Activated CD4-positive, alpha-beta T cell treated with anti-CD3 and anti-CD28 coated beads, Interleukin-2, amount 10 ng/mL, durations not matched to agents 7 days and 5 days (primary cell): Measurements from ENCODE around the gene LPP. TPM values are rescaled to one million over a fixed set of nuclear protein-coding genes. Genes with fewer than 3 reads are reported as not detected.

Source experiments
- CTCF ChIA-PET: fragments of 350-600 bp; sonication (Branson Sonifier 250); formaldehyde crosslinking; loops from one replicate; lab custom pipeline; 2021; ENCODE audit warnings: antibody characterized with exemption; lab: Charles Lee
- POLR2A ChIA-PET: fragments of 350-600 bp; sonication (Branson Sonifier 250); formaldehyde crosslinking; loops from one replicate; lab custom pipeline; 2021; ENCODE audit warnings: antibody characterized with exemption; lab: Charles Lee
- DNase-seq: peaks from one replicate; pipeline ENCODE4 v3.0.0-alpha.2; 2020
- H3K27ac Mint-ChIP-seq: one replicate; pipeline ENCODE4 v1.8.0; 2021; ENCODE audit warnings: mild to moderate bottlenecking, moderate library complexity, mixed read lengths
- H3K27me3 Mint-ChIP-seq: one replicate; pipeline ENCODE4 v1.8.0; 2021; ENCODE audit warnings: mixed read lengths
- H3K36me3 Mint-ChIP-seq: one replicate; pipeline ENCODE4 v1.8.0; 2021; ENCODE audit warnings: low read depth, mixed read lengths
- H3K4me1 Mint-ChIP-seq: one replicate; pipeline ENCODE4 v1.8.0; 2021; ENCODE audit warnings: mixed read lengths
- H3K4me3 Mint-ChIP-seq: one replicate; pipeline ENCODE4 v1.8.0; 2021; ENCODE audit warnings: mild to moderate bottlenecking, moderate library complexity, mixed read lengths
- H3K9me3 Mint-ChIP-seq: one replicate; pipeline ENCODE4 v1.8.0; 2021; ENCODE audit warnings: mixed read lengths
- total RNA-seq, 2 experiments: library from RNA; stranded (reverse); gene quantifications; one replicate each; pipeline ENCODE4 v1.2.3, GENCODE V29; 2021

The LPP gene
- total RNA-seq, 2 experiments from 2014 or later = 63.6 to 70.3 TPM

DNA sequence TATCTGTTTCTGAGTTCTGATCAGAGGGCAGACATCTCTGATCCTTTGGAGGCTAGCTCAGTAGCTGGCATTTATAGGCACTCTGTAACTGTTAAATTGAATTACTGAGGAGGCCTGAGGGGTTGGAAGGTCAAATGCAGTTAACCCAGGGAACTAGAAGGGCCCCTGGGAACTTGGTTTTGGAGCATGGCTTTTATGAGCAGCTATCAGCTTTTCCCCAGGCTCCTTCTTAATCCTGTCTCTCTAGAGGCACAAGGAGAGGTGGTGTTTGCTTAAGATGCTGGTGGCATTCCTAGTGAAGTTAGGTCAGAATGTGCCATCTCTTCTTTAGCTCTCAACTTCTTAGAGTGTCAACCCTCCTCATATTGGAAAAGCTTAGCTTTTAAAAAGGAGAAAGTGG is 128.9 kb downstream of the LPP start:
- Mint-ChIP-seq H3K27ac (no peak overlapping the region), H3K4me3 (no peak overlapping the region), H3K36me3 (peaks cover 14% of the 10 kb centered on the region), H3K9me3 (no peaks in the 10 kb centered on the region), H3K27me3 (no peaks in the 10 kb centered on the region), H3K4me1 (peaks cover 37% of the 10 kb centered on the region)
- ChIA-PET POLR2A (interaction anchor here (0.6 kb wide), 2 partner anchors 8 to 70 kb away, joined by 3 to 6 read pairs; no protein-coding TSS in a partner anchor), CTCF (interaction anchor here (0.9 to 1.8 kb wide), 5 partner anchors 11 to 542 kb away, joined by 3 to 5 read pairs (median 4); no protein-coding TSS in a partner anchor)
- no peak for DNase-seq

DNA sequence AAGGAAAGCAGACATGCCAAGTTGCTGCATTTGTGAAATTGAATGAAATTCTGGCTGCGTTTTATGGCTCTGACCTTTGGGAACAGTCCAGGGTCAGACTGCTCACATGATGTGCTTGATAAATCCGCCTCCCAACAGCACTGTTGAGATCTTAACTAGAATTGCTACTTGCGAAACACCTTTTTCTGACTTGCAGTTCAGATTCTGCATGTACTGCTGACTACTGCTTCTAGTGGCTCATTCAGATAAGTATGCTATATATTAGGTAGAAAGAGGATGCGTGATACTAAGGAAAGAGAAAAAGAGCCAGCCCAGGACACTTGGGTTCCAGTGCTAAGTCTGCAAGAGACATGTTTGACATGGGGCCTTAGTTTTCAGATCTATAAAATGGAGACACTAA is 129.4 kb downstream of the LPP start:
- H3K4me3 Mint-ChIP-seq = no peak overlapping the region
- H3K36me3 Mint-ChIP-seq = peaks cover 10% of the 10 kb centered on the region
- CTCF ChIA-PET = interaction anchor here (0.9 to 1.7 kb wide), 5 partner anchors 10 to 21 kb away, joined by 3 to 5 read pairs (median 3); no protein-coding TSS in a partner anchor
- no peaks in the 10 kb centered on the region for H3K27me3 Mint-ChIP-seq
- peaks cover 38% of the 10 kb centered on the region for H3K4me1 Mint-ChIP-seq
- POLR2A ChIA-PET = interaction anchor here (0.6 kb wide), 1 partner anchor 9 kb away, joined by 3 read pairs; no protein-coding TSS in a partner anchor
- H3K9me3 Mint-ChIP-seq = no peaks in the 10 kb centered on the region
- DNase-seq = no peak
- H3K27ac Mint-ChIP-seq = no peak overlapping the region

DNA sequence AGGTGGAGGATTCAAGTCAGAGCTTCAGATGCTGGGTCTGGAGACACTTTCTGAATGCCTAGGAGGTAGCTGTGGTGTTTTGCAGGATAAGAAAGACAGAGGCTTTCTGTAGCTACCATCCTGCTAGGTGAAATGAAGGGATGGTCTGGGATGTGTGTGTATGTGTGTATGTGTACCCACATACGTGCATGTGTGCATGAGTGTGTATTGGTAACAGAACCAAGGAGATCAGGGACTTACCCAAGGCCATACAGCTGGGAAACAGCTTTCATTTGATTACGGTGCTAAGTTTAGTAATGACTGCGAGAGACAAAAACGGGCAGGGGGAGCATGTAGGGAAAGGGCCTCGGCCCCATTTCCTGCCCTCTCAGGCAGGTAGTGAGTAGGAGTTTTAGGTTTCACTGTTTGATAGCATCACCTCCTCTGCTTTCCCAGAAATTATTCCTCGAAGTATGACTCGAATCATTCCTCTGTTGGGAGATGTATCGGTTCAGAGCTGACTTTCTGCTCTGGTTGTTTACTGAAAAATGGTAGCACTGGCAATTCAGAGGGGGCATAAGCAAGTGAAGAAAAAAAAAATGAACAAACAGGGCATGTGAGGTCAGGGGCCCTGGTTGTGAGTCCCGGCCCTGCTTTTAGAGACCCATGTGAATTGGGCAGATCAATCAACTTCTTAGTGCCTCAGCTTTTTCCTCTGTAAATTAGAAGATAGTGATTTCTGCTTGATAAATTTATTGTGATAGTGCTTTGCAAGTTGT is 130.7 kb downstream of the LPP start:
- no peak overlapping the region for H3K27ac Mint-ChIP-seq
- H3K27me3 Mint-ChIP-seq = no peaks in the 10 kb centered on the region
- H3K4me3 Mint-ChIP-seq = no peak overlapping the region
- peaks cover 11% of the 10 kb centered on the region for H3K36me3 Mint-ChIP-seq
- H3K9me3 Mint-ChIP-seq = no peaks in the 10 kb centered on the region
- no peak for DNase-seq
- POLR2A ChIA-PET = interaction anchor here (0.6 kb wide), 1 partner anchor 207 kb away, joined by 3 read pairs; no protein-coding TSS in a partner anchor
- CTCF ChIA-PET = interaction anchor here (0.9 to 2.1 kb wide), 10 partner anchors 8 to 670 kb away, joined by 3 to 7 read pairs (median 3); no protein-coding TSS in a partner anchor
- H3K4me1 Mint-ChIP-seq = peaks cover 35% of the 10 kb centered on the region

DNA sequence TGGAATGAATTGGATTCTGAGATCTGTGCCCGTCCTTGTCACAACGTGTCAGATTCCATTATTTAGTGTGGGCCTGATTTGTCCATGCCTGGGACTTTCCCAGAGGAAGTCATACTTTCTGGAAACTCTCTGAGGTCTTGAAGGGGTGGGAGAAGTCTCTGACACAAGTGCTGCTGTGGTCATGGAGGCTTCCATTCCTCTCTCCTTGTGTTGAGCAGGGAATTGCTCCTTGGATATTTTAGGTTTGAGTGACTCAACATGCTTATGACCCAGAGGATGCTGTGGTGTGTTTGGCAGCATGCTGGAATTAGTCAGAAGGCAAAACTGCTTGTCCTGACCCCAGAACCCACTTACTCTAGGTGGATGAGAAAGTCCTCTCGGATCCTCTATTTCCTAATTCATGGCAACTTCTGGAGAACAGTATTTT is 132.1 kb downstream of the LPP start:
- Mint-ChIP-seq H3K4me1 (peaks cover 37% of the 10 kb centered on the region), H3K9me3 (peaks cover 6% of the 10 kb centered on the region), H3K4me3 (no peak overlapping the region), H3K27ac (no peak overlapping the region), H3K36me3 (peaks cover 24% of the 10 kb centered on the region), H3K27me3 (no peaks in the 10 kb centered on the region)
- POLR2A ChIA-PET = no interaction called here
- no peak for DNase-seq
- CTCF ChIA-PET = interaction anchor here (1.2 to 1.3 kb wide), 2 partner anchors 9 to 13 kb away, joined by 3 to 4 read pairs; no protein-coding TSS in a partner anchor

DNA sequence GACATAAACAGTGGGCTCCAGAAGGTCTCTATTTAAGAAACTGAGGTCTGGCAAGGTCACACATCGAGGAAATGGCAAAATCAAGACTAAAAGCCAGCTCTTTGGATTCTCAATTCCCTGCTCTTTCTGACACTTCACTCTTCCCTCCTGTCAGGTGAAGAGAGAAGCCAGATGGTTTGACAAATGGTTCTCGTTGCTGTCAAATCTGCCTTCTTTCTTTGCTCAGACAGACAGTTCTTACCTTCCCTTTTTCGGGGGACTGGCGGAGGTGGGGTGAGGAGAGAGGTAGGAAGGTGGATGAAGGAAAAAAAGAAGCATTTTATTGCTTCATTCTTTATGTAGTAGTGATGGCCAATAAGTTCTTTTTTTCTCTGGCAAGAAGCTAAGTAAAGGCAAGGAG is 133.4 kb downstream of the LPP start:
- ChIA-PET POLR2A (no interaction called here), CTCF (interaction anchor here (1.3 to 1.7 kb wide), 2 partner anchors 10 to 12 kb away, joined by 3 to 4 read pairs; no protein-coding TSS in a partner anchor)
- Mint-ChIP-seq H3K4me3 (no peak overlapping the region), H3K27me3 (no peaks in the 10 kb centered on the region), H3K36me3 (peaks cover 29% of the 10 kb centered on the region), H3K27ac (no peak overlapping the region), H3K9me3 (peaks cover 7% of the 10 kb centered on the region), H3K4me1 (peaks cover 43% of the 10 kb centered on the region)
- no peak for DNase-seq

DNA sequence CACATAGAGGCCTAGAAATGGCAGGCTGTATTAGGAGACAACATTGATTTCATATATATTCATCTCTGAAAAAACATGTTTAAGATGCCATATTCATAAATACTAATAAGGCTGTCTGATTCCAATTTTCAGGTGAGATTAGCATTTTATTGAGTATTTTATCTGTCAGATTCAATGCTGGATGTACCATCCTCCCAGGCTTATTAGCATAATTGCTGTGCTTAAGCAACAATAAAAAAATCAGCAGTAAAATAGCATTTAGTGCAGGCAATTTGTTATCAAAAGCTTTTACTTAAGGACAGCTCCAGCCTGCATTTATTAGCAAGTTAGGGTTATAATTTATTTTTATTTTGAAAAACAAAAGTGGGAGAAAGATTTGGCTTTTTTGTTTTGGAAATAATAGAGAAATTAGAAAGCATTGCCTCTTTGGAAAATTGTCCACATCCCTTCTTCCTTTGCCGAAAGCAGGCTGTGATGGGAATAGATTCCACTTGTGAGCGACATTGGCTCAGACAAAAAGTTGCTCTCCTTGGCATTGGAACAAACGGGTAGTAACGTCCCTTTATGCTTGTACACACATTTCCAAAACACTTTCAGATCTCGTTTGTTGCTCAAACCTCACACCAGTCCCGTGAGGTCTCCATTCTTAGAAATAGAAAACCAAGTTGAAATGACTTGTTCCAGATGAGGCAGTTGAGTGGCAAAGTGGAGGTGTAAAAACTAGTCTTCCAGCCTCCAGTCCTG is 134.0 kb downstream of the LPP start:
- H3K27ac Mint-ChIP-seq = no peak overlapping the region
- peaks cover 7% of the 10 kb centered on the region for H3K9me3 Mint-ChIP-seq
- ChIA-PET CTCF (interaction anchor here (1.7 kb wide), 1 partner anchor 10 kb away, joined by 4 read pairs; no protein-coding TSS in a partner anchor), POLR2A (no interaction called here)
- peaks cover 29% of the 10 kb centered on the region for H3K36me3 Mint-ChIP-seq
- H3K4me3 Mint-ChIP-seq = no peak overlapping the region
- no peaks in the 10 kb centered on the region for H3K27me3 Mint-ChIP-seq
- no peak for DNase-seq
- peaks cover 38% of the 10 kb centered on the region for H3K4me1 Mint-ChIP-seq

DNA sequence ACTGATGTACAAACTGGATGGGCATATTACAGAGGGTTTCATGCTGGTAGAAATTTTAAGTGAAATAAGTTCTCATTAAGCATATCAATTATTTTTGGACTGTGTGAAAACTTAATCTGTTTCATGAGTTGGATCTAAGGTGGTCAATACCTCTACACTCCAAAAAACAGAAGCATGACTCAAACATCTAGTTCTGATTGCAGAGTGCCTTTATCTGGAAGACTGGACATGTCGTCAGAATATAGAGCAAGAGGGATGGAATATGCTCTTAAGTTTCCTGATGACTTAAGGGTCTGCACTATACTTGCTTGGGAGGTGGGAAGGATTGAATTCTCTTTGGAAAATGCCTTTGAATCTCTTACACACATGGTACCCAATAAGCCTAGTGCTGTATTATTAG is 138.3 kb downstream of the LPP start:
- Mint-ChIP-seq H3K4me1 (peaks cover 25% of the 10 kb centered on the region), H3K27me3 (no peaks in the 10 kb centered on the region), H3K27ac (no peak overlapping the region), H3K9me3 (peaks cover 7% of the 10 kb centered on the region), H3K36me3 (peaks cover 29% of the 10 kb centered on the region), H3K4me3 (no peak overlapping the region)
- ChIA-PET POLR2A (no interaction called here), CTCF (interaction anchor here (1.1 kb wide), 2 partner anchors 8 to 10 kb away, joined by 3 to 4 read pairs; no protein-coding TSS in a partner anchor)
- no peak for DNase-seq

DNA sequence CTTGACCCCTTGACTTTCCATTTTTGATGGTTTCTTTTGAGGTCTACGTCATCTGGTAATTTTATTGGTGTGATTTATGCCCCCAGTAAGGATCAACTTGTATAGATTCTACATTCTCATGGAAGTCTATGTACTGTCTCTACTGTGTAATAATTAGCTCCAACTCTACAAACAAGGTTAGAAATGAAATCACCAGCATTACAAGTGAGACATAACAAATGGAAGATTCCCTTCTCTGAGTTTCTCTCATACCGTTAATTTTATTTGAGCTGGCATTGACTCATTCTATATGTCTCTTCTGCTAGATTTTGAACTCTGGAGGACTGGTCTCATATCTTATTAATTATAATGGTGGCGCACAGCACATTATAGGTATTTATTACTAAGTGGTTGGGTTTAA is 138.9 kb downstream of the LPP start:
- H3K27me3 Mint-ChIP-seq = no peaks in the 10 kb centered on the region
- CTCF ChIA-PET = interaction anchor here (1.1 kb wide), 2 partner anchors 9 to 10 kb away, joined by 3 to 4 read pairs; no protein-coding TSS in a partner anchor
- peaks cover 25% of the 10 kb centered on the region for H3K4me1 Mint-ChIP-seq
- no peak for DNase-seq
- H3K36me3 Mint-ChIP-seq = peaks cover 29% of the 10 kb centered on the region
- POLR2A ChIA-PET = no interaction called here
- no peak overlapping the region for H3K27ac Mint-ChIP-seq
- no peak overlapping the region for H3K4me3 Mint-ChIP-seq
- H3K9me3 Mint-ChIP-seq = peaks cover 7% of the 10 kb centered on the region

DNA sequence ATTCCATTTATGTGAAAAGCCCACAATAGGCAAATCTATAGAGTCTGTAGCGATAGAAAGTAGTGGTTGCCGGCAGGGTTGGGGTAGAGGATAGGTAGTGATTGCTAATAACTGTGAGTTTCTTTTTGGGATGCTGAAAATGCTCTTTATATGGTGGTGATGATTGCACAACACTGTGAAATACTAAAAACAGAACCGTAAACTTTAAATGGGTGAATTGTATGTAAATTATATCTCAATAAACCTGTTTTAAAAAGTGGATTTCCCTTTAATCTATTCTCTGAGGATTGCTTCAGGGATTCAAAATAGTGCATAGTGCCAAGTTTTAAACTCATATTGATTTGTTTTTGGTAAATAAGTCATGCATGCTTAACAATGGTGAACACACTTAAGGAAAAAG is 140.2 kb downstream of the LPP start:
- Mint-ChIP-seq H3K4me1 (peaks cover 36% of the 10 kb centered on the region), H3K4me3 (no peak overlapping the region), H3K36me3 (peaks cover 31% of the 10 kb centered on the region), H3K27ac (no peak overlapping the region), H3K9me3 (peaks cover 7% of the 10 kb centered on the region), H3K27me3 (no peaks in the 10 kb centered on the region)
- no peak for DNase-seq
- ChIA-PET POLR2A (no interaction called here), CTCF (interaction anchor here (1.6 kb wide), 1 partner anchor 9 kb away, joined by 4 read pairs; no protein-coding TSS in a partner anchor)

DNA sequence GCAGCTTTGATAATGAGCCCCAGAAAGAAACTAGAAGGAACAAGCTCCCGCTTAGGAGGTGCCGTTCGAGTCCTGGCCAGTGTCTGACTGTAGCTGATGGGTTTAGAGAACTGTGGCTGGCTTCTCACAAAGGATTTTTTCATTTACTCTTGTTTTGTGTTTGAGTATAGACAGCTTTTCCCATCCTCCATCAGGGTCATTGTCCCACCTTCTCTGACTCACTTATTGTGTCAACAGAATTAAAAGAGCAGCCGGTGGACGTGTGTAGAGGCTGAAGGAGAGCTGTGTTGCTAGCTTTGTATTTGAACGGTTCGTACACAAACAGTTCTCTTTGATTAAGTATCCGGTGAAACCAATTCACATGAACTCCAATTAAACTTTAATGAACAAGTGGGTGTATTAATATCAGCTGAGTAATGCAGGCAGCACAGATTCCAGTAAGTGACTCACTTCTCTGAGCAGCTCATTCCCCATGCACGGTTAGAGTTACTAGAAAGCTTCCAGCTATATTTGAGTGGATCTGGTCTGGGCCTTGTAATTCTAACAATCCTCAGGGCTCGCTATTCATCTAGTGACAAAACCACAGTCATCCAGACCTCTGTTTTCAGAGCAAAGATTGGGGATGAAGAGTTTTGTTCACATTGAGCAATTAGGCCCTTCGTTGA is 141.0 kb downstream of the LPP start:
- peaks cover 42% of the 10 kb centered on the region for H3K4me1 Mint-ChIP-seq
- no peak overlapping the region for H3K4me3 Mint-ChIP-seq
- peaks cover 32% of the 10 kb centered on the region for H3K36me3 Mint-ChIP-seq
- POLR2A ChIA-PET = no interaction called here
- DNase-seq = no peak
- peaks cover 7% of the 10 kb centered on the region for H3K9me3 Mint-ChIP-seq
- H3K27ac Mint-ChIP-seq = no peak overlapping the region
- H3K27me3 Mint-ChIP-seq = no peaks in the 10 kb centered on the region
- CTCF ChIA-PET = interaction anchor here (0.5 to 1.6 kb wide), 5 partner anchors 9 to 1130 kb away, joined by 3 to 5 read pairs (median 3); no protein-coding TSS in a partner anchor

DNA sequence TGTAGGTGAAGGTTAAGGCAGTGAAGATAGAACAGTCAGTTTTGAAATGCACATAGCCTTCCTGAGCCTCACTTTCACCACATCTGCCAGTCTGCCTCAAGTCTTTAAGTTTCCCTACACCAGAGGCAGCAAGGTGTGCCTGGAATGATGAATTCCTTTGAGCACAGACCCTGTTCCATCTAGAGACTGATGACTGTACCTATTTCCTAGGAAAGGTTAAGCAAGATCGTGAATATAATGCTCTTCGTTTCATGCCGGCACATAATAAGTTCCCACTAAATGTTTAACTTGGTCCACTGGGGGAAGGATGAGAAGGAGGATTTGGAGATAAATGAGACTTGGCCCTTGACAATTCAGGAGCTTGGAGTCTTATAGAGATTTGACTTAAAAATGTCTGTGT is 141.9 kb downstream of the LPP start:
- no peak overlapping the region for H3K27ac Mint-ChIP-seq
- ChIA-PET POLR2A (no interaction called here), CTCF (interaction anchor here (1.1 to 2.2 kb wide), 4 partner anchors 10 to 557 kb away, joined by 3 to 6 read pairs (median 4); no protein-coding TSS in a partner anchor)
- H3K36me3 Mint-ChIP-seq = peaks cover 24% of the 10 kb centered on the region
- no peak overlapping the region for H3K4me3 Mint-ChIP-seq
- DNase-seq = no peak
- peaks cover 39% of the 10 kb centered on the region for H3K4me1 Mint-ChIP-seq
- no peaks in the 10 kb centered on the region for H3K27me3 Mint-ChIP-seq
- H3K9me3 Mint-ChIP-seq = peaks cover 3% of the 10 kb centered on the region
